ENCODE measurements around the gene YIPF7.

The YIPF7 gene

GRCh38 chr4:44651425-44651824 lies at the start of gene YIPF7:
Gene YIPF7, minus strand, starts transcription at chr4:44651625. Its CDS starts 1,525 bp downstream, at chr4:44650100.
- DNase-seq = no peak

GRCh38 chr4:44701037-44701436 lies 49.6 kb upstream of the YIPF7 start:
- no peak for DNase-seq

GRCh38 chr4:44700427-44700826 lies 49.0 kb upstream of the YIPF7 start:
- no peak for DNase-seq

- DNase-seq = no peak
Measured at GRCh38 chr4:44684648-44685047, 33.2 kb upstream of the YIPF7 start.

GRCh38 chr4:44679060-44679459 lies 27.6 kb upstream of the YIPF7 start:
- DNase-seq = no peak

- peak; percentile 89 for DNase-seq
Measured at GRCh38 chr4:44678094-44679041, 26.9 kb upstream of the YIPF7 start, which contains the start of gene GUF1. Gene GUF1, plus strand, starts transcription at chr4:44678420. Its CDS starts 203 bp downstream, at chr4:44678623.

- no peak for DNase-seq
Measured at GRCh38 chr4:44675366-44675765, 23.9 kb upstream of the YIPF7 start.

GRCh38 chr4:44674471-44674870 lies 23.0 kb upstream of the YIPF7 start:
- no peak for DNase-seq

- no peak for DNase-seq
Measured at GRCh38 chr4:44671636-44672035, 20.2 kb upstream of the YIPF7 start.

GRCh38 chr4:44670506-44671199 lies 19.2 kb upstream of the YIPF7 start:
- DNase-seq = no peak

- no peak for DNase-seq
Measured at GRCh38 chr4:44668526-44668925, 17.1 kb upstream of the YIPF7 start.

- no peak for DNase-seq
Measured at GRCh38 chr4:44663539-44664263, 12.3 kb upstream of the YIPF7 start.

GRCh38 chr4:44662623-44663005 lies 11.2 kb upstream of the YIPF7 start:
- no peak for DNase-seq

GRCh38 chr4:44661940-44662622 lies 10.7 kb upstream of the YIPF7 start:
- no peak for DNase-seq

GRCh38 chr4:44660396-44660795 lies 9.0 kb upstream of the YIPF7 start:
- DNase-seq = no peak

GRCh38 chr4:44652002-44652401 lies 577 bp upstream of the YIPF7 start:
- no peak for DNase-seq

- no peak for DNase-seq
Measured at GRCh38 chr4:44646151-44646550, 5.3 kb downstream of the YIPF7 start.

- DNase-seq = no peak
Measured at GRCh38 chr4:44638091-44638490, 13.3 kb downstream of the YIPF7 start.

- DNase-seq = no peak
Measured at GRCh38 chr4:44632733-44633132, 18.7 kb downstream of the YIPF7 start.

- DNase-seq = no peak
Measured at GRCh38 chr4:44632089-44632488, 19.3 kb downstream of the YIPF7 start.

- DNase-seq = peak; percentile 41
Measured at GRCh38 chr4:44629280-44629866, 22.1 kb downstream of the YIPF7 start.

- DNase-seq = no peak
Measured at GRCh38 chr4:44623676-44624075, 27.7 kb downstream of the YIPF7 start.
